ENCODE measurements around the gene RTN4RL1.

Gene RTN4RL1

GRCh38 chr17:2065949-2066400 is 40.8 kb upstream of the RTN4RL1 start:
- Histone ChIP-seq H3K4me3 (ENCODE audit: low read length) (no peak overlapping the region), H3K27me3 (ENCODE audit: control insufficient read depth, low read length) (no peaks in the 10 kb centered on the region), H3F3A (ENCODE audit: control insufficient read depth, insufficient read depth) (no peaks in the 10 kb centered on the region), H4K20me1 (ENCODE audit: control insufficient read depth, insufficient read depth, low read depth, low read length) (no peaks in the 10 kb centered on the region), H3K9me3 (ENCODE audit: control insufficient read depth, insufficient read depth, low read length) (no peaks in the 10 kb centered on the region), H3K4me2 (ENCODE audit: low read length) (no peak overlapping the region), H3K27ac (ENCODE audit: low read depth, low read length) (no peak overlapping the region), H3K36me3 (ENCODE audit: control insufficient read depth, low read length) (peaks cover 13% of the 10 kb centered on the region), H3K4me1 (ENCODE audit: control insufficient read depth, low read length) (peaks cover 11% of the 10 kb centered on the region), H3K79me2 (ENCODE audit: control insufficient read depth, low read length) (no peaks in the 10 kb centered on the region), H3K9me2 (replicated peaks; ENCODE audit: control insufficient read depth, low read length) (no peaks in the 10 kb centered on the region)
- no peak for TF ChIP-seq EZH2phosphoT487 (IDR thresholded peaks at IDR 0.05; ENCODE audit: borderline replicate concordance, low read length)
- no peak for TF ChIP-seq CTCF (IDR thresholded peaks at IDR 0.05; ENCODE audit: low read depth, low read length, poor library complexity, severe bottlenecking)

DNA sequence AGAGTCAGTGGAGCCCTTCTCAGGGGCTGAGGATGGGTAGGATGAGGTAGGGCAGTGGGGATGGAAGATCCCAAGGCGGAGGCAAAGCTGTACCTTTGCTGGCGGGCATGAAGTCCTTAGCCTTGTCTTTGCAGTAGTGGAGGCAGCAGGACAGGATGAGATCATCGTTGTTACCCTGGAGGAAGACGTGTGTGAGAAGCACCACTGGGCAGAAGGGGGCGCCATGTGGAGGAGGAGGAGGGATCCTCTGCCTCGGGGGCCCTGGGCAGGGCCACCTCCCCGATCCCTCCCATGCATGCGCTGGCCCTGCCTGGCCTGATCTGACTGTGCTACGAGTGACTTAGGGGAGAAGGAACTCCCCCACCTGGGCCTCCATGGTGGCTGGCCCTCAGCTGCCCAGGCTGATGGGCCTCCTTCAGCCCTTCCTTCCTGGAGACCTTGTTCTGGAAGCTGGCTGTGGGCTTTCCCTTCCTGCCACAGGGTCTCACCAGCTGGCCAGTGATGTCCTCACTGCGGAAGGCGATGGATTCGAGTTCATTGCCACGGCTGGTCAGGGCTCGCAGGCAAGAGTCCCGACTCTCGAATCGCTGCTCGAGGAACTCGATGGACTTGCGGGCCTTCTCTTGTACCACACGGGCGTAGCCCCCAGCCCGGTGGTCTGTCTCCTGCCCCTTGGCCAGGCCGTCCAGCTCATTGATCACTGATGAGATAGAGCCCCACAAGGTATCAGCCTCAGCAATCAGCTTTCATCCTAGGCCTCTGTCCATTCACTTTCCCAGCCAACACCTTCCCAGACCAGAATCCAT is 40.0 kb upstream of the RTN4RL1 start:
- Histone ChIP-seq H4K20me1 (ENCODE audit: control insufficient read depth, insufficient read depth, low read depth, low read length) (no peaks in the 10 kb centered on the region), H3K36me3 (ENCODE audit: control insufficient read depth, low read length) (peaks cover 13% of the 10 kb centered on the region), H3K9me3 (ENCODE audit: control insufficient read depth, insufficient read depth, low read length) (no peaks in the 10 kb centered on the region), H3F3A (ENCODE audit: control insufficient read depth, insufficient read depth) (no peaks in the 10 kb centered on the region), H3K79me2 (ENCODE audit: control insufficient read depth, low read length) (no peaks in the 10 kb centered on the region), H3K4me1 (ENCODE audit: control insufficient read depth, low read length) (peaks cover 11% of the 10 kb centered on the region), H3K4me3 (ENCODE audit: low read length) (no peak overlapping the region), H3K27me3 (ENCODE audit: control insufficient read depth, low read length) (no peaks in the 10 kb centered on the region), H3K9me2 (replicated peaks; ENCODE audit: control insufficient read depth, low read length) (no peaks in the 10 kb centered on the region), H3K27ac (ENCODE audit: low read depth, low read length) (no peak overlapping the region), H3K4me2 (ENCODE audit: low read length) (no peak overlapping the region)
- peak; percentile 80 for TF ChIP-seq CTCF (IDR thresholded peaks at IDR 0.05; ENCODE audit: low read depth, low read length, poor library complexity, severe bottlenecking)
- no peak for TF ChIP-seq EZH2phosphoT487 (IDR thresholded peaks at IDR 0.05; ENCODE audit: borderline replicate concordance, low read length)

DNA sequence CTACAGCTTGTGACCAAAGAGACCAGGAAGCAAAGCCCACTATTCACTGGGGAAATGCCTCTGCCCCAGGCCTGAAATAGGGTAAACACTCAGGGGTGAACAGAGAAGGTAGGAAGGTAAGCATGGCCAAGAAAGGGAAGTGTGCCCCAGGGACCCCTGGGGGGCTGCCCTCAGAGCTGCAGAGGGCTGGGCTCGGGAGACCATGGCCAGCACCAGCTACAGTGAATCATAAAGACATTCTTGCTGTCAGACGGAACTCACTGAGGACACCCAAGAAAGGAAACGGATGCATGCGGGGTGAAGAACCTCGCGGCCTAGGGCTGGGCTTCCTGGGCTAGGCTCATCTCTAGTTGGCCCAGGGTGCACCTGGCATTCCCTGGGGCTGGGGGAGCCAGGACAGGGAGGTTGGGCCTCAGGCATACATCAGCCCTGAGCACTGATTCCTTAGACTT is 39.4 kb upstream of the RTN4RL1 start:
- Histone ChIP-seq H3K4me3 (ENCODE audit: low read length) (no peak overlapping the region), H3K27ac (ENCODE audit: low read depth, low read length) (no peak overlapping the region), H3K4me2 (ENCODE audit: low read length) (no peak overlapping the region), H3K36me3 (ENCODE audit: control insufficient read depth, low read length) (peaks cover 13% of the 10 kb centered on the region), H3K4me1 (ENCODE audit: control insufficient read depth, low read length) (peaks cover 11% of the 10 kb centered on the region), H3K79me2 (ENCODE audit: control insufficient read depth, low read length) (no peaks in the 10 kb centered on the region), H4K20me1 (ENCODE audit: control insufficient read depth, insufficient read depth, low read depth, low read length) (peaks cover 1% of the 10 kb centered on the region), H3K9me2 (replicated peaks; ENCODE audit: control insufficient read depth, low read length) (no peaks in the 10 kb centered on the region), H3F3A (ENCODE audit: control insufficient read depth, insufficient read depth) (no peaks in the 10 kb centered on the region), H3K9me3 (ENCODE audit: control insufficient read depth, insufficient read depth, low read length) (no peaks in the 10 kb centered on the region), H3K27me3 (ENCODE audit: control insufficient read depth, low read length) (peaks cover 3% of the 10 kb centered on the region)
- TF ChIP-seq CTCF (IDR thresholded peaks at IDR 0.05; ENCODE audit: low read depth, low read length, poor library complexity, severe bottlenecking) (no peak), EZH2phosphoT487 (IDR thresholded peaks at IDR 0.05; ENCODE audit: borderline replicate concordance, low read length) (no peak)
